Measurements from ENCODE around the gene BBS9. TPM values are rescaled to one million over a fixed set of nuclear protein-coding genes. Genes with fewer than 3 reads are reported as not detected.

Gene BBS9
- polyA plus RNA-seq, 4 donors: 2.0 to 8.8 (median 3.0) TPM

DNA sequence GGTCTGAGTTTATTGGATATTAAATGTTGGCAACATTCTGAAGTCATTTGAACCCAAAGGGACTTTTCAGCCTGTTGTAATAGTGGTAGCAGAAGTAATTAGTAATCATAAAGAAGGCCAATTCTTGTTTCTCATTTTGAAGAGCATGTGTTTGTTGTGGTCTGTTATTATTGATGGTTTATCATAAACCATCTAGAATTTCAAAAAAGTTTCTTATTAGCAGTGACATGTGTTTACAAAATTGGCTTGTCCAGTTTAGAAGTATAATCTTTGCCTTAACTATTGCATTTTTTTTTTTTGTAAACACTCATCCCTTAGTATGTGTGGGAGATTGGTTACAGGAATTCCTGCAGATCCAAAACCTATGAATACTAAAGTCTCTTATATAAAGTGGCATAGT lies 177.8 kb downstream of the BBS9 start:
- no peak overlapping the region for H3K27ac ChIP-seq (ENCODE audit: low read depth in 1 of 3, low read length in 2 of 3)
- no peaks in the 10 kb centered on the region for H3K36me3 ChIP-seq (ENCODE audit: control insufficient read depth in 3 of 3, insufficient read depth in 2 of 3, low read depth in 1 of 3, low read length in 3 of 3)
- H3K9me3 ChIP-seq (ENCODE audit: control insufficient read depth in 2 of 2, insufficient read depth in 1 of 2, low read depth in 1 of 2, low read length in 1 of 2): peaks cover 0 to 8% of the 10 kb centered on the region in 2 donors
- DNase-seq (no peak), FAIRE-seq (no peak)
- no peak overlapping the region for H3K4me3 ChIP-seq (ENCODE audit: low read depth in 1 of 3, low read length in 3 of 3)
- no peaks in the 10 kb centered on the region for H3K27me3 ChIP-seq (ENCODE audit: control insufficient read depth in 3 of 3, insufficient read depth in 3 of 3, low read length in 3 of 3)
- H3K4me1 ChIP-seq (ENCODE audit: control insufficient read depth in 3 of 3, insufficient read depth in 2 of 3, low read depth in 1 of 3, low read length in 2 of 3): no peaks in the 10 kb centered on the region

GRCh38 chr7:33310546-33310945 lies 181.2 kb downstream of the BBS9 start:
- Histone ChIP-seq H3K27me3 (ENCODE audit: control insufficient read depth in 3 of 3, insufficient read depth in 3 of 3, low read length in 3 of 3) (no peaks in the 10 kb centered on the region), H3K27ac (ENCODE audit: low read depth in 1 of 3, low read length in 2 of 3) (no peak overlapping the region), H3K4me1 (ENCODE audit: control insufficient read depth in 3 of 3, insufficient read depth in 2 of 3, low read depth in 1 of 3, low read length in 2 of 3) (no peaks in the 10 kb centered on the region), H3K36me3 (ENCODE audit: control insufficient read depth in 3 of 3, insufficient read depth in 2 of 3, low read depth in 1 of 3, low read length in 3 of 3) (no peaks in the 10 kb centered on the region), H3K9me3 (ENCODE audit: control insufficient read depth in 2 of 2, insufficient read depth in 1 of 2, low read depth in 1 of 2, low read length in 1 of 2) (peaks cover 0 to 1% of the 10 kb centered on the region in 2 donors), H3K4me3 (ENCODE audit: low read depth in 1 of 3, low read length in 3 of 3) (no peak overlapping the region)
- WGBS, 3 donors: 35 to 56% (median 42%) methylated on average over 1 of the region's 1 CpG
- DNase-seq (no peak), FAIRE-seq (no peak)

GRCh38 chr7:33325754-33326484 lies 196.6 kb downstream of the BBS9 start:
- no peak for DNase-seq
- Histone ChIP-seq H3K27ac (ENCODE audit: low read depth in 1 of 3, low read length in 2 of 3) (no peak overlapping the region), H3K27me3 (ENCODE audit: control insufficient read depth in 3 of 3, insufficient read depth in 3 of 3, low read length in 3 of 3) (no peaks in the 10 kb centered on the region), H3K4me3 (ENCODE audit: low read depth in 1 of 3, low read length in 3 of 3) (no peak overlapping the region), H3K36me3 (ENCODE audit: control insufficient read depth in 3 of 3, insufficient read depth in 2 of 3, low read depth in 1 of 3, low read length in 3 of 3) (no peaks in the 10 kb centered on the region), H3K9me3 (ENCODE audit: control insufficient read depth in 2 of 2, insufficient read depth in 1 of 2, low read depth in 1 of 2, low read length in 1 of 2) (peaks cover 0 to 4% of the 10 kb centered on the region in 2 donors), H3K4me1 (ENCODE audit: control insufficient read depth in 3 of 3, insufficient read depth in 2 of 3, low read depth in 1 of 3, low read length in 2 of 3) (no peaks in the 10 kb centered on the region)
- WGBS, 3 donors: 79 to 93% (median 88%) methylated on average over 4 of the region's 4 CpGs
- FAIRE-seq: no peak

DNA sequence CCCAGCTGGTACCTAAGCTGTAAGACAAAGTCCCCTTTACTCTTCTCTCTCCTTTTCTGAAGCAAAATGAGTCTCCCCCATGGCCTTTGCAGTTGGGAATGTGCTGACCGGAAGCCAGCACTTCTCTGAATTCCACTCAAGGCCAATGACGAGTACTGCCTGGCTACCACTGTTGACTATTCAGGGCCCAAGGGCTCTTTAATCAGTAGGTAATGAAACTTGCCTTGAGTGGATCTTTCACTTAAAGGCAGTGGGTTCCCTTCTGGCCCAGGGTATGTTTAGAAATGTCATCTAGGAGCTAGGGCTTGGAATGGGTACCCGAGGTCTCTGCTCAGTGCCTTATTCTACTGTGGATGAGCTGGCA lies 197.1 kb downstream of the BBS9 start:
- no peaks in the 10 kb centered on the region for H3K36me3 ChIP-seq (ENCODE audit: control insufficient read depth in 3 of 3, insufficient read depth in 2 of 3, low read depth in 1 of 3, low read length in 3 of 3)
- no peaks in the 10 kb centered on the region for H3K4me1 ChIP-seq (ENCODE audit: control insufficient read depth in 3 of 3, insufficient read depth in 2 of 3, low read depth in 1 of 3, low read length in 2 of 3)
- H3K27ac ChIP-seq (ENCODE audit: low read depth in 1 of 3, low read length in 2 of 3): no peak overlapping the region
- H3K9me3 ChIP-seq (ENCODE audit: control insufficient read depth in 2 of 2, insufficient read depth in 1 of 2, low read depth in 1 of 2, low read length in 1 of 2): peaks cover 0 to 4% of the 10 kb centered on the region in 2 donors
- FAIRE-seq (no peak), DNase-seq (no peak)
- no peak overlapping the region for H3K4me3 ChIP-seq (ENCODE audit: low read depth in 1 of 3, low read length in 3 of 3)
- H3K27me3 ChIP-seq (ENCODE audit: control insufficient read depth in 3 of 3, insufficient read depth in 3 of 3, low read length in 3 of 3): no peaks in the 10 kb centered on the region
- 83 to 96% (median 91%) methylated on average over 3 of the region's 3 CpGs for WGBS, 3 donors

DNA sequence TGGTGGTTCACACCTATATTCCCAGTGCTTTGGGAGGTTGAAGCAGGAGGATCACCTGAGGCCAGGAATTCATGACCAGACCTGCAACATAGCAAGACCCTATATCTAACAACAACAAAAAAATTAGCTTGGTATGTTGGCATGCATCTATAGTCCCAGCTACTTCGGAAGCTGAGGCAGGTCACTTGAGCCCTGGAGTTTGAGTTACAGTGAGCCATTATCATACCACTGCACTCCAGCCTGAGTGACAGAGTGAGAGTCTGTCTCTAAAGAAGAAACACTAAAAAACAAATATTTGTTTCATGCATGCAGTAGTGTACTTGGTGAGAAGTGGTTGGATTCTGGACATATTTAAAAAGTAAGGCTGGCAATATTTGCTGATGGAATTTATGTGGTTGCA lies 198.1 kb downstream of the BBS9 start:
- Histone ChIP-seq H3K27me3 (ENCODE audit: control insufficient read depth in 3 of 3, insufficient read depth in 3 of 3, low read length in 3 of 3) (no peaks in the 10 kb centered on the region), H3K27ac (ENCODE audit: low read depth in 1 of 3, low read length in 2 of 3) (no peak overlapping the region), H3K36me3 (ENCODE audit: control insufficient read depth in 3 of 3, insufficient read depth in 2 of 3, low read depth in 1 of 3, low read length in 3 of 3) (no peaks in the 10 kb centered on the region), H3K4me3 (ENCODE audit: low read depth in 1 of 3, low read length in 3 of 3) (no peak overlapping the region), H3K4me1 (ENCODE audit: control insufficient read depth in 3 of 3, insufficient read depth in 2 of 3, low read depth in 1 of 3, low read length in 2 of 3) (no peaks in the 10 kb centered on the region), H3K9me3 (ENCODE audit: control insufficient read depth in 2 of 2, insufficient read depth in 1 of 2, low read depth in 1 of 2, low read length in 1 of 2) (peaks cover 0 to 4% of the 10 kb centered on the region in 2 donors)
- WGBS, 3 donors: 89 to 93% (median 90%) methylated on average over 1 of the region's 1 CpG
- FAIRE-seq (no peak), DNase-seq (no peak)

DNA sequence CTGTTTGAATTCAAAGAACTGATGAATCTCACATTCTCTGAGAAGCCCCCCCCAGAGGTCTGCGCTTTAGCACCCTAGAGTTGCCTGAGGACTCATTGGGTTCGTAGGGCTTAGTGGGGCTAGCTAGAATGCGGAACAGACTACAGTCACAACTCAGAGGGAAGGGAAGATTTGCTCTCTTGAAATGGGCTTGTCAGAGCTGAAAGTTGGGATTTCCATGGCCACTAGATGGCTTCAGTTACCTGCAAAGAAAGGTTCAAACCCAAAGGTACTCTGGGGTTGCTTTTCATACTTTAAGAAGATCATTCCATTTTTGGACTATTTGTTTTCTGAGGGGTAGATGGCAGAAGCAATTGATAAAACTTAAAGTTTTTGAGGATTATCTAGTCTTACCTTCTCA lies 205.0 kb downstream of the BBS9 start:
- no peaks in the 10 kb centered on the region for H3K36me3 ChIP-seq (ENCODE audit: control insufficient read depth in 3 of 3, insufficient read depth in 2 of 3, low read depth in 1 of 3, low read length in 3 of 3)
- WGBS, 3 donors: 51 to 67% (median 59%) methylated on average over 3 of the region's 3 CpGs
- H3K4me1 ChIP-seq (ENCODE audit: control insufficient read depth in 3 of 3, insufficient read depth in 2 of 3, low read depth in 1 of 3, low read length in 2 of 3): no peaks in the 10 kb centered on the region
- no peaks in the 10 kb centered on the region for H3K27me3 ChIP-seq (ENCODE audit: control insufficient read depth in 3 of 3, insufficient read depth in 3 of 3, low read length in 3 of 3)
- no peak overlapping the region for H3K27ac ChIP-seq (ENCODE audit: low read depth in 1 of 3, low read length in 2 of 3)
- H3K9me3 ChIP-seq (ENCODE audit: control insufficient read depth in 2 of 2, insufficient read depth in 1 of 2, low read depth in 1 of 2, low read length in 1 of 2): no peaks in the 10 kb centered on the region
- no peak overlapping the region for H3K4me3 ChIP-seq (ENCODE audit: low read depth in 1 of 3, low read length in 3 of 3)
- no peak for FAIRE-seq
- DNase-seq: peak; percentile 23 to 31

DNA sequence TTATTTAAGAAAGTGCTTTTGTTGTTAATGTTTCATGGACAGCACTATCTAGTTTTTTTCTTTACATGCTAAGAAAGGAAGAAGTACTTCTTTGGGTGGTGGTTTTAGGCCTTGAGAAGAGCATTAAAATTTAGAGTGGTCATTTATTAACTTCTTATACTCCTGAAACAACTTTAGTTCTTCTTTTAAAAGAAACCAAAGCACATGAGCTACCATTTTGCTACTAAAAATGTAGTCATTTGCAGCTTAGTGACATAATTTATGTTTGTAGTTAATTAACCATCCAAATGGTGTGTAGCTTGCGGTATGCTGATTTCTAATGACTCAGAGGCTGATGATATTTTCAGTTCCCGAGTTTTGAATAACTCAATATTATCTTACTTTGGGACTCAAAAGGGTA lies 207.5 kb downstream of the BBS9 start:
- Histone ChIP-seq H3K36me3 (ENCODE audit: control insufficient read depth in 3 of 3, insufficient read depth in 2 of 3, low read depth in 1 of 3, low read length in 3 of 3) (no peaks in the 10 kb centered on the region), H3K4me1 (ENCODE audit: control insufficient read depth in 3 of 3, insufficient read depth in 2 of 3, low read depth in 1 of 3, low read length in 2 of 3) (no peaks in the 10 kb centered on the region), H3K4me3 (ENCODE audit: low read depth in 1 of 3, low read length in 3 of 3) (no peak overlapping the region), H3K27me3 (ENCODE audit: control insufficient read depth in 3 of 3, insufficient read depth in 3 of 3, low read length in 3 of 3) (no peaks in the 10 kb centered on the region), H3K9me3 (ENCODE audit: control insufficient read depth in 2 of 2, insufficient read depth in 1 of 2, low read depth in 1 of 2, low read length in 1 of 2) (no peaks in the 10 kb centered on the region), H3K27ac (ENCODE audit: low read depth in 1 of 3, low read length in 2 of 3) (no peak overlapping the region)
- FAIRE-seq: no peak
- DNase-seq: no peak
- 92 to 97% (median 93%) methylated on average over 2 of the region's 2 CpGs for WGBS, 3 donors

GRCh38 chr7:33339074-33339790 lies 209.9 kb downstream of the BBS9 start:
- Histone ChIP-seq H3K27me3 (ENCODE audit: control insufficient read depth in 3 of 3, insufficient read depth in 3 of 3, low read length in 3 of 3) (no peaks in the 10 kb centered on the region), H3K9me3 (ENCODE audit: control insufficient read depth in 2 of 2, insufficient read depth in 1 of 2, low read depth in 1 of 2, low read length in 1 of 2) (no peaks in the 10 kb centered on the region), H3K4me1 (ENCODE audit: control insufficient read depth in 3 of 3, insufficient read depth in 2 of 3, low read depth in 1 of 3, low read length in 2 of 3) (no peaks in the 10 kb centered on the region), H3K27ac (ENCODE audit: low read depth in 1 of 3, low read length in 2 of 3) (no peak overlapping the region), H3K36me3 (ENCODE audit: control insufficient read depth in 3 of 3, insufficient read depth in 2 of 3, low read depth in 1 of 3, low read length in 3 of 3) (no peaks in the 10 kb centered on the region), H3K4me3 (ENCODE audit: low read depth in 1 of 3, low read length in 3 of 3) (no peak overlapping the region)
- no peak for FAIRE-seq
- DNase-seq: no peak
- 75 to 87% (median 84%) methylated on average over 3 of the region's 3 CpGs for WGBS, 3 donors

Measured in small intestine (tissue), 7 donors.